ENCODE measurements around the gene SSUH2. TPM values are rescaled to one million over a fixed set of nuclear protein-coding genes. Genes with fewer than 3 reads are reported as not detected.
"Not testable (repeated sequence)": the region's sequence is repeated elsewhere in the genome, so short reads cannot be mapped to it uniquely, and the experiment has no call there.

Gene SSUH2
- total RNA-seq, 2 donors from 2014 or later: 1.6 to 4.5 TPM

GRCh38 chr3:8597219-8597853, 47.3 kb downstream of the SSUH2 start:
- ATAC-seq (no peak), DNase-seq (no peak)
- intact Hi-C loops (cut with DNase I, micrococcal nuclease): no loop called here

- intact Hi-C loops (cut with DNase I, micrococcal nuclease): no loop called here
- DNase-seq: no peak
- no peak for ATAC-seq
Observed at GRCh38 chr3:8596321-8597218, 48.0 kb downstream of the SSUH2 start.

GRCh38 chr3:8595695-8596115, 48.9 kb downstream of the SSUH2 start:
- no peak for DNase-seq
- intact Hi-C loops (cut with DNase I, micrococcal nuclease): no loop called here
- ATAC-seq: no peak

- DNase-seq (no peak), ATAC-seq (no peak)
- intact Hi-C loops (cut with DNase I, micrococcal nuclease): no loop called here
Observed at GRCh38 chr3:8595252-8595651, 49.3 kb downstream of the SSUH2 start.

GRCh38 chr3:8593021-8593827, 51.4 kb downstream of the SSUH2 start:
- intact Hi-C loops (cut with DNase I, micrococcal nuclease): no loop called here
- ATAC-seq (no peak), DNase-seq (no peak)

GRCh38 chr3:8589880-8590556, 54.6 kb downstream of the SSUH2 start:
- intact Hi-C loops (cut with DNase I, micrococcal nuclease): no loop called here
- DNase-seq: no peak
- ATAC-seq: no peak

- intact Hi-C loops (cut with DNase I, micrococcal nuclease): no loop called here
- no peak for ATAC-seq
- no peak for DNase-seq
Observed at GRCh38 chr3:8584661-8585060, 59.9 kb downstream of the SSUH2 start.

GRCh38 chr3:8581806-8582445, 62.7 kb downstream of the SSUH2 start:
- intact Hi-C loops (cut with DNase I, micrococcal nuclease): no loop called here
- ATAC-seq (no peak), DNase-seq (no peak)

- ATAC-seq (no peak), DNase-seq (no peak)
- intact Hi-C loops (cut with DNase I, micrococcal nuclease): no loop called here
Observed at GRCh38 chr3:8581373-8581772, 63.2 kb downstream of the SSUH2 start.

- ATAC-seq; DNase-seq; intact Hi-C loops (cut with DNase I, micrococcal nuclease): not testable (repeated sequence)
Observed at GRCh38 chr3:8580434-8580833, 64.2 kb downstream of the SSUH2 start.

- ATAC-seq (no peak), DNase-seq (no peak)
- intact Hi-C loops (cut with DNase I, micrococcal nuclease): no loop called here
Observed at GRCh38 chr3:8579943-8580342, 64.7 kb downstream of the SSUH2 start.

GRCh38 chr3:8579096-8579495, 65.5 kb downstream of the SSUH2 start:
- ATAC-seq (no peak), DNase-seq (no peak)
- intact Hi-C loops (cut with DNase I, micrococcal nuclease): no loop called here

GRCh38 chr3:8578282-8578681, 66.3 kb downstream of the SSUH2 start:
- ATAC-seq: no peak
- intact Hi-C loops (cut with DNase I, micrococcal nuclease): no loop called here
- DNase-seq: no peak

GRCh38 chr3:8576841-8577571, 67.6 kb downstream of the SSUH2 start:
- intact Hi-C loops (cut with DNase I, micrococcal nuclease): no loop called here
- DNase-seq (no peak), ATAC-seq (no peak)

- intact Hi-C loops (cut with DNase I, micrococcal nuclease): no loop called here
- DNase-seq (no peak), ATAC-seq (no peak)
Observed at GRCh38 chr3:8576436-8576835, 68.2 kb downstream of the SSUH2 start.

GRCh38 chr3:8575364-8576104, 69.1 kb downstream of the SSUH2 start:
- intact Hi-C loops (cut with DNase I, micrococcal nuclease): no loop called here
- DNase-seq: no peak
- no peak for ATAC-seq

GRCh38 chr3:8574670-8575322, 69.8 kb downstream of the SSUH2 start:
- ATAC-seq (no peak), DNase-seq (no peak)
- intact Hi-C loops (cut with DNase I, micrococcal nuclease): no loop called here
